B cell (primary cell): ENCODE measurements around the gene BNC2. TPM values are rescaled to one million over a fixed set of nuclear protein-coding genes. Genes with fewer than 3 reads are reported as not detected.

ENCODE experiments used
- ATAC-seq: fragments of 200-7000 bp; cut with Tn5 transposase; one replicate; pipeline ENCODE4 v1.10.0; 2021; ENCODE audit warnings: low read depth, mild to moderate bottlenecking, moderate number of reproducible peaks, moderate library complexity
- CTCF ChIA-PET: fragments of 350-600 bp; sonication (Branson Sonifier 250); formaldehyde crosslinking; loops from one replicate; lab custom pipeline; 2021; ENCODE audit warnings: antibody characterized with exemption, inconsistent platforms; lab: Charles Lee
- POLR2A ChIA-PET: fragments of 350-600 bp; sonication (Branson Sonifier 250); formaldehyde crosslinking; loops from one replicate; lab custom pipeline; 2021; ENCODE audit warnings: antibody characterized with exemption; lab: Charles Lee
- DNase-seq: peaks from one replicate; pipeline ENCODE4 v3.0.0; 2013
- H2AFZ ChIP-seq: 2 replicates; pipeline ENCODE4 v1.6.1; 2012; ENCODE audit warnings: mild to moderate bottlenecking, low read depth, low read length; ENCODE audit not compliant: insufficient read depth, poor library complexity, severe bottlenecking
- H3K27ac ChIP-seq, 2 donors: 1 replicate in 1 of 2; 2 replicates in 1 of 2; pipeline ENCODE4 v1.5.1; 2012 to 2013; ENCODE audit warnings: low read length in 2 of 2, mild to moderate bottlenecking in 2 of 2, moderate library complexity in 1 of 2
- H3K27me3 ChIP-seq, 4 experiments: fragments of 200-600 bp in 1 of 4; sonication (generic) in 1 of 4; replicated peaks in 1 of 4; 1 replicate in 2 of 4; 2 replicates in 2 of 4; pipeline versions ENCODE4 v1.6.1 to v1.7.0; 2013 to 2016; ENCODE audit warnings: low read length in 3 of 4, mild to moderate bottlenecking in 2 of 4, mixed read lengths in 1 of 4, moderate library complexity in 1 of 4; ENCODE audit not compliant: insufficient read depth in 4 of 4, control insufficient read depth in 3 of 4; ENCODE audit errors: control extremely low read depth in 1 of 4
- H3K36me3 ChIP-seq, 2 experiments: replicated peaks in 1 of 2; 1 replicate in 1 of 2; 2 replicates in 1 of 2; pipeline versions ENCODE4 v1.6.1 to v1.7.1; 2013; ENCODE audit warnings: low read length in 1 of 2; ENCODE audit not compliant: insufficient read depth in 2 of 2, control insufficient read depth in 1 of 2; ENCODE audit errors: control extremely low read depth in 1 of 2, extremely low read depth in 1 of 2
- H3K4me1 ChIP-seq, 2 donors: fragments of 200-600 bp in 1 of 2; sonication (generic) in 1 of 2; 1 replicate in 1 of 2; 2 replicates in 1 of 2; pipeline versions ENCODE4 v1.5.1 to v1.6.1; 2013 to 2017; ENCODE audit warnings: low read length in 2 of 2; ENCODE audit not compliant: control insufficient read depth in 2 of 2, insufficient read depth in 2 of 2
- H3K4me2 ChIP-seq: replicated peaks from 2 replicates; pipeline ENCODE3; 2012; ENCODE audit warnings: mild to moderate bottlenecking, low read depth, low read length; ENCODE audit not compliant: poor library complexity, severe bottlenecking
- H3K4me3 ChIP-seq, 5 experiments: fragments of 200-600 bp in 1 of 5; sonication (generic) in 1 of 5; 1 replicate in 3 of 5; 2 replicates in 2 of 5; pipeline versions ENCODE4 v1.5.1 to v1.7.0; 2011 to 2016; ENCODE audit warnings: low read length in 4 of 5, mild to moderate bottlenecking in 4 of 5, low read depth in 2 of 5, control low read depth in 1 of 5, moderate library complexity in 1 of 5; ENCODE audit not compliant: insufficient read depth in 1 of 5; ENCODE audit errors: control extremely low read depth in 1 of 5, extremely low read depth in 1 of 5
- H3K79me2 ChIP-seq: fragments of 200-600 bp; sonication (generic); one replicate; pipeline ENCODE4 v1.6.0; 2016; ENCODE audit warnings: low read length; ENCODE audit not compliant: control insufficient read depth, insufficient read depth
- H3K9ac ChIP-seq: fragments of 200-600 bp; sonication (generic); 2 replicates; pipeline ENCODE4 v1.6.1; 2017; ENCODE audit warnings: mild to moderate bottlenecking, low read length, moderate library complexity
- H3K9me3 ChIP-seq, 3 donors: one replicate each; pipeline versions ENCODE4 v1.6.1 to v1.7.1; 2013; ENCODE audit warnings: low read length in 2 of 3; ENCODE audit not compliant: control insufficient read depth in 2 of 3, insufficient read depth in 1 of 3; ENCODE audit errors: control extremely low read depth in 1 of 3
- H4K20me1 ChIP-seq: 2 replicates; pipeline ENCODE4 v1.6.0; 2012; ENCODE audit warnings: mild to moderate bottlenecking, low read length; ENCODE audit not compliant: insufficient read depth, control insufficient read depth, poor library complexity, severe bottlenecking
- H3K27ac Mint-ChIP-seq: one replicate; pipeline ENCODE4 v1.8.0; 2021; ENCODE audit warnings: mixed read lengths
- H3K27me3 Mint-ChIP-seq: one replicate; pipeline ENCODE4 v1.8.0; 2021; ENCODE audit warnings: mixed read lengths
- H3K4me1 Mint-ChIP-seq: one replicate; pipeline ENCODE4 v1.8.0; 2021; ENCODE audit warnings: mixed read lengths
- H3K4me3 Mint-ChIP-seq: one replicate; pipeline ENCODE4 v1.8.0; 2021; ENCODE audit warnings: mixed read lengths
- H3K9me3 Mint-ChIP-seq: one replicate; pipeline ENCODE4 v1.8.0; 2022; ENCODE audit warnings: mixed read lengths; ENCODE audit not compliant: insufficient read depth
- EZH2 ChIP-seq: IDR thresholded peaks from 2 replicates; pipeline ENCODE4 v1.6.1; 2012; ENCODE audit warnings: borderline replicate concordance, low read depth, mild to moderate bottlenecking, moderate library complexity, low read length; ENCODE audit not compliant: insufficient read depth, poor library complexity, severe bottlenecking
- WGBS: methylation state at CpG from one replicate; pipeline ENCODE4 v1.1.5; 2013; ENCODE audit warnings: missing lambda C conversion rate; ENCODE audit not compliant: insufficient coverage; 5-methylcytosine and 5-hydroxymethylcytosine counted together
- intact Hi-C: fragments of 100-400 bp; cut with micrococcal nuclease; formaldehyde crosslinking; loops from one replicate; pipeline ENCODE4 v1.10.0; 2022
- polyA plus RNA-seq: library from polyadenylated mRNA; depleted of rRNA; stranded (reverse); fragments of >200 nt; gene quantifications from 2 replicates; pipeline ENCODE4 v1.2.3, GENCODE V29; 2012
- total RNA-seq, 2 donors: library from RNA; stranded (reverse); fragments of 120-200 nt in 1 of 2; gene quantifications; 1 replicate in 1 of 2; 2 replicates in 1 of 2; pipeline versions ENCODE4 v1.2.3 to v1.2.4, GENCODE V29; 2013 to 2022
- TF ChIP-seq, protein P1 (sequence below): fragments of 200-600 bp; IDR thresholded peaks from one replicate; pipeline ENCODE4 v1.8.0; 2022; ENCODE audit warnings: antibody characterized with exemption, mild to moderate bottlenecking

BNC2 gene
- total and polyA plus RNA-seq, 2 donors (not counting 1 experiment from before 2014, with no cell fraction given) = 0.01 TPM; not detected in 1

DNA sequence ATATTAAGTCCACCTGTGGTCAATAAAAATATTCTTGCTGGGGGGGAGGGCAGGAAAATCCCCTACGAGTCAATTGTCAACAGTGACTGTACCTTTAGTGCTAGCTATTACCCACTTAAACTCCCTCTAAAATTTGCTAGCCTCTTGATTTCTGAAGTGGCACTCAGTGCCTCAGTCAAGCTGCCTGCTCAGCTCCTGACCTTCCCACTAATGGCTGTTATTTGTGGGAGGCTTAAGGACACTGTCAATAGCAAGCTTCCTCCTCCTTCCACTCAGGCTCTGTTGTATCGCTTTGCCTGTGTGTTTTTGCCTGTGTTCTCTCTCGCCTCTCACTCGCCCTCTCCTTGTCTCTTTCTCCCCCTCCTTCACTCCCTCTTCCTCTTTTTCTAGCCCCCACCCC lies 140.8 kb downstream of the BNC2 start:
- peaks cover 31% of the 10 kb centered on the region for H3K27me3 Mint-ChIP-seq
- Histone ChIP-seq H3K79me2 (no peaks in the 10 kb centered on the region), H2AFZ (no peak overlapping the region), H3K36me3 (no peaks in the 10 kb centered on the region), H3K4me1 (no peaks in the 10 kb centered on the region), H3K9me3 (no peaks in the 10 kb centered on the region), H4K20me1 (no peaks in the 10 kb centered on the region), H3K4me2 (no peak overlapping the region), H3K27ac (no peak overlapping the region), H3K4me3 (no peak overlapping the region), H3K9ac (no peak overlapping the region), H3K27me3 (peaks cover 0 to 6% (median 2%) of the 10 kb centered on the region in 4 experiments)
- POLR2A ChIA-PET = no interaction called here
- no peak overlapping the region for H3K4me3 Mint-ChIP-seq
- peaks cover 2% of the 10 kb centered on the region for H3K4me1 Mint-ChIP-seq
- CTCF ChIA-PET = no interaction called here
- no peaks in the 10 kb centered on the region for H3K9me3 Mint-ChIP-seq
- DNase-seq = no peak
- TF ChIP-seq, protein P1, sequence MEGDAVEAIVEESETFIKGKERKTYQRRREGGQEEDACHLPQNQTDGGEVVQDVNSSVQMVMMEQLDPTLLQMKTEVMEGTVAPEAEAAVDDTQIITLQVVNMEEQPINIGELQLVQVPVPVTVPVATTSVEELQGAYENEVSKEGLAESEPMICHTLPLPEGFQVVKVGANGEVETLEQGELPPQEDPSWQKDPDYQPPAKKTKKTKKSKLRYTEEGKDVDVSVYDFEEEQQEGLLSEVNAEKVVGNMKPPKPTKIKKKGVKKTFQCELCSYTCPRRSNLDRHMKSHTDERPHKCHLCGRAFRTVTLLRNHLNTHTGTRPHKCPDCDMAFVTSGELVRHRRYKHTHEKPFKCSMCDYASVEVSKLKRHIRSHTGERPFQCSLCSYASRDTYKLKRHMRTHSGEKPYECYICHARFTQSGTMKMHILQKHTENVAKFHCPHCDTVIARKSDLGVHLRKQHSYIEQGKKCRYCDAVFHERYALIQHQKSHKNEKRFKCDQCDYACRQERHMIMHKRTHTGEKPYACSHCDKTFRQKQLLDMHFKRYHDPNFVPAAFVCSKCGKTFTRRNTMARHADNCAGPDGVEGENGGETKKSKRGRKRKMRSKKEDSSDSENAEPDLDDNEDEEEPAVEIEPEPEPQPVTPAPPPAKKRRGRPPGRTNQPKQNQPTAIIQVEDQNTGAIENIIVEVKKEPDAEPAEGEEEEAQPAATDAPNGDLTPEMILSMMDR = no peak
- TF ChIP-seq EZH2 = no peak
- no peak overlapping the region for H3K27ac Mint-ChIP-seq
- intact Hi-C loops = no loop called here
- no peak for ATAC-seq
- 75% methylated on average over 2 of the region's 4 CpGs for WGBS

DNA sequence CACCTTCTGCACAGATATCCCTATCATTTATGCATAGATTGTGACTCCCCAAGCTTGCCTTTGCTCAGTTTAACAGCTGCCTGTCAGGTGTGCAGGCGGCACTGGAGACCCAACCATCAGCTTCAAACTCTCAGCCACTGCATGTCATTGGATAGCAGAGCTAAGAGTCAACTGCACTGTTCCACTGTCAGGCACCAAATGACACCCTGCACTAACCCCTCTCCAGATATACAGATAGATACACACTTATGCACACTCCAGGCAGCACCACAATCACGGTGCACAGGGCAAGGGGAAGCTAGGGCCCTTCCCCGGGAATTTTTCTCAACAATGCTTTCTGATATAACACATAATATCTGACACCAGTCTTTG lies 142.3 kb downstream of the BNC2 start:
- Histone ChIP-seq H2AFZ (no peak overlapping the region), H3K4me1 (no peaks in the 10 kb centered on the region), H3K4me2 (no peak overlapping the region), H3K4me3 (no peak overlapping the region), H3K27ac (no peak overlapping the region), H3K79me2 (no peaks in the 10 kb centered on the region), H3K36me3 (no peaks in the 10 kb centered on the region), H4K20me1 (no peaks in the 10 kb centered on the region), H3K27me3 (peaks cover 0 to 6% (median 2%) of the 10 kb centered on the region in 4 experiments), H3K9ac (no peak overlapping the region), H3K9me3 (no peaks in the 10 kb centered on the region)
- no peak for ATAC-seq
- Mint-ChIP-seq H3K27ac (no peak overlapping the region), H3K4me1 (peaks cover 2% of the 10 kb centered on the region), H3K4me3 (no peak overlapping the region), H3K9me3 (no peaks in the 10 kb centered on the region), H3K27me3 (peaks cover 31% of the 10 kb centered on the region)
- WGBS = 86% methylated on average over 2 of the region's 3 CpGs
- ChIA-PET POLR2A (no interaction called here), CTCF (no interaction called here)
- intact Hi-C loops = no loop called here
- TF ChIP-seq, protein P1 = no peak
- DNase-seq = no peak
